ENCODE measurements around the gene CIROP.
A peak's percentile ranks its signal among the peaks of the same experiment; 100 is the strongest.

CIROP gene

GRCh38 chr14:23131482-23131881, 26.7 kb upstream of the CIROP start:
- DNase-seq (ENCODE audit: low read depth): no peak

DNA sequence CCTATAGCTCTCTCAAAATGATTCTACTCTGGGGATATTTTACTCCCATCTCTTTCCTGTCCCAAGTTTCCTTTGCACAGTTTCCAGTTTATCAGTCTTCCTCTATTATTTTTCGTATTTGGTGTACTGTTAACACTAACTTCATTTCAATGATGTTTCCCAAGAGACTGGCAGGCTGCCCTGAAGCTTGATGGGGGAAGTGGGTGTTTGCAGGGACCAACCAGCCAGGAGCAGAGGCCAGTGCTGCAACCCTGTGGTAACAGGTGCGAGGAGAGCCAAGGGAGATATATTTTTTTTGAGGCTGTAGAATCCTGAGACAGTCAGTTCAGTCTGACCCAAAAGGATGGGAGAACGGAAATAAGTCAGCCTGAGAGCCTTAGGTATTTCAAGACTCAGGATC, 26.1 kb upstream of the CIROP start:
- DNase-seq (ENCODE audit: low read depth): no peak

DNA sequence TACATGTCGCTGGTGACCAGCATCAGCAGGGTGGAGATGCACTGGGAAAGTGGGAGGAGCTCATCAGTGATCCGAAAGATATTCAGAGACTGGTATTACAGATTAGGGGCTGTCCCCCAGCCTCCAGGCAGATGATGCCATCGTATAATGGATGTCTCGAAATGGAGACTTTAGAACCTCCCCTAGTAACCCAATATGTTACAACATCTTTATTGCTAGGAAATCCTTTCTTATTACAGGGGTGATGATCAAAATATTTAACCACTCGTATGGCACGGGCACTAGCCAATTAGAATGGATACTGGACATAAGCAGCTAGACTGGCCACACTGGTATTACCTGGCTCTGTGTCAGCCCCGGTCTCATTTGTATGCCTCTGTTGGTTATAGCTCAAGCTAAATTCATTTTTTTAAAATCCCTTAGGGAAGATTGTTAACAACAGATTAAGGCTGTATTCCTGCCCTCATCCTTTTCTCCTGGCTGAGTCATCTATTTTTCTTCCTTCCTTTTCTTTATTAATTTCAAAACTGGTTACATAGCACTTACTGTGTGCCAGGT, 25.0 kb upstream of the CIROP start:
- no peak for DNase-seq (ENCODE audit: low read depth)

- DNase-seq (ENCODE audit: low read depth): no peak
Observed at GRCh38 chr14:23128969-23129758, 24.4 kb upstream of the CIROP start.

GRCh38 chr14:23127861-23128260, 23.1 kb upstream of the CIROP start:
- DNase-seq (ENCODE audit: low read depth): no peak

DNA sequence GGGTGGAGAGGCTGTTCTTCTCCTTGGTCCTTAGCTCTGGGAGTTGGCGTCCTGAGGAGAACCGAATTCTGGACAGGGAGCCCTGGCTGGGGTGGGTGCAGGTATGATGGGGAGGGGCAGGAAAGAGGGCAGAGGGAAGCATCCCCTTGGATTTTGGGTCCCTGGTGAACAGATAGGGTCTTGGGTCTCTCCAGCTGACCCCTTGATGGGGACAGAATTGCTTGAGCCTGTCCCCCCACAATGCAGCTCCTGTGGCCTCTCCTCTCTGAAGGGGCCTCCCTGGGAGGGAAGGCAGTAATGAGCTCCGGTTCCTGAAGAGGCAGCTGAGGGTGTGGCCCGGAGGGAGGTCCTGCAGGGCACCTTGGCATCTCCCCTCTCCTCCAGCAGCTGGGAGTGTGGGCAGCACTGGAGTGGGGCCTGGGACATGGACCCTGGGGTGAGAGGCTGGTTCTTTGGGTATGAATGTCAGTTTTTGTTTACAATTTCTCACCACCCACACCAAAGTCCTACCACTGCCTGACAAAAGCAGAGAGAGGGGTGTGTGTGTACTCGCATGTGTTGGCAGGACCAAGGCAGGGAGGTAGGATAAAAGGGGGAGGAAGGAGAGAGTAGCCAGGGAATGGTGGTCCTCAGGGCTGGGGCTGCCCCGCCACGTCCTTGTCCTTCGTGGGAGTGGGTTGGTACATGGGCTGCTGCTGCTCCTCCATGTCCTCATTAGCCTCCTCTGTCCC, 21.9 kb upstream of the CIROP start:
- no peak for DNase-seq (ENCODE audit: low read depth)

DNA sequence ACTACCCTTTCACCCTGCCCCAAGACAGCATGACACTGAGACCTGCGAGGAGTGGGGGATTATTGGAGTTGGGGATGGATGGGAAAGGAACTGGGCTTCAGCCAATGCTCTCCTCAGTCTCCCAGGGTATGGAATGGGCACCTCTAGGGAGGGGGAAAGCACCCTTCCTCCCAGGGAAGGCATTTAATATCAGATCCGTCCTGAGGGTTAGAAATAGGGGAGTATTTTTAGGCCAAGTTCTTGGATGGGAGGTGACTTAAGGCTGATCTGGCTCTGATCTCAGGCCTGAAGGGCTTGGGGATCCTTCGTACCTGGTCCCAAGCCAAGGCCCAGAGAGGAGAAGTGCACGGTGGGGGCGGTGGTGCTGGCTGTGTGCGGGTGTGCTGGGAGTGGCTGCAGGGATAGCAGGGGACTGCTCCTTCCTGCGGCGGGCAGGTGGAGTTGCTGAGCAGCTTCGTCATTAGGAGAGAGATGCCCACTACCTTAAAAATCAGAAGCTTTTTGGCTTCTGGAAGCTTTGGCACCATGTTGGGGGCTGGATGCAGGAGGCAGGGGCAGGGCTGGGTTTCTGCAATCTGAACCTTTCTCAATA, 21.2 kb upstream of the CIROP start:
- no peak for DNase-seq (ENCODE audit: low read depth)

DNA sequence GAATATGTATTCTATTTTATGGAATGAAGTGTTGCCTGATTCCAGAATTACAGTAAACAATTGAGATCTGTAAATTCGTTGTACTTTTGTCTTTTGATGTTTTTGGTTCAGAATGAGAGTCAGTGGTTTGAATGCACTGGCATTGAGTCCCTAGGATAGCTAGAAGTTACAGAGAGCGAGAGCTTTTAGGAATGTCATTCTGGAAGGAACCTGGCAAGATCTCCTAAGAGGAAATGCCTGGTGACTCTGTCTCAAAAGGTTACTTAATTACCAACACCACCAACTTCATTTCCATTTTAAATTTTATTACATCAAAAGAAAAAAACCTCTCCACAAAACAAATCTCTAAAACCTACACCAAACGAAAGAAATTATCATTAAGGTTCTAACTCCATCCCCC, 20.2 kb upstream of the CIROP start:
- DNase-seq (ENCODE audit: low read depth): no peak

DNA sequence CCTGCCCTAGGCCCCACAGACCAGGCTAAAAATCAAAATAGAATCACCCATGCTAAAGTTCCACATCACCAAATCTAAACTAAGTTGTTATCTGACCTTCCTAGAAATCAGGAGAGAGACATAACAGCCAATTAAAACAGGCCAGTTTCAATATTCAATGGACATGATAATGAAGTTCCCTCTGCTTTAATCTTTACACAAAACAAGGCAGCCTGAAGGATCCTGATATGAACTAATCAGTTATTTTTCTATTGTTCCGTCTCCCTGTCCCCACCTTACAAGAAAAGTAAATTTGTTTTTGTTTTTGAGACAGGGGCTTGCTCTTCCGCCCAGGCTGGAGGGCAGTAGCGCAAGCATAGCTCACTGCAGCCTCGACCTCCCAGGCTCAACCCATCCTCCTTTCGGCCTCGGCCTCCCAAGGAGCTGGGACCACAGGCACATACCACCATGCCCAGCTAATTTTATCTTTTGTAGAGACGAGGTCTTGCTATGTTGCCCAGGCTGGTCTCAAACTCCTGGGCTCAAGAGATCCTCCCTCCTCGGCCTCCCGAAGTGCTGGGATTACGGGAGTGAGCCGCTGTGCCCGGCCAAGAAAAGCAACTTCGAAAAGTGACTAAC, 19.7 kb upstream of the CIROP start:
- no peak for DNase-seq (ENCODE audit: low read depth)

DNA sequence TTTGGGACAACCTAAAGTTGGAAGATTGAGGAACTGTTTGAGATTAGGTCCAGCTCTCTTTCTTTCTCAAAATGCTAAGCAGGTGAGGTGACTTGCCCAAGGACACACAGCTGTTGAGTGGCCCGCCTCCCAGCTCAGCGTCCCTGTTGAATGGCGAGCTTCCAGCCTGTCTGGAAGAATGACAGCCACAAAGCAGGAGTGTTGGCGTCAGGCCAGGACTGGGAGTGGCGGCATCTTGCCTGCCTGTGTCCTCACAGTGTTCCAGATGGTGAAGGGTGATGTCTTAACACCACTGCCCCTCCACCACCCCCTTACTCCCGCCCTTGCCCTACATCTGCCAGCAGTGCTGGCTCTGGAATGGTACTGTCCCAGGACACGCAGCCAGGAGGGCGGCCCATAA, 18.6 kb upstream of the CIROP start:
- no peak for DNase-seq (ENCODE audit: low read depth)

DNA sequence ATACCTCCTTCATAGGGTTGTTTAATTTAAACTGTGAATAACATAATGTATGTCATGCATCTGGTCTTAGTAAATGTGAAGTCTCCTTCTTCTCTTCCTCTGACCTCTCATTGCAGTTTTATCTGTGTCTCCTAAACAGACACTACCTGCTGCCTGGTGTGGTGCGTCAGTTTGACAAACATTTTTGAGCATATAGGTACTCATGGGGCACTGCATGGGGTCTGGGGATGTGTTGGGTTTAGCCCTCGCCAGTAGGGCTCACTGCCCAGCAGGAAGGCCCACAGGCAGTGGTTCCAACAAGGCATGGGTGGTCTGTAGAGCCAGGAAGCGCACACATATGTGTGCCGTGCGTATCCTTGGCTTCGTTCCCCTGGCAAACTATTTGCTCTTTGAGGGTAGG, 17.3 kb upstream of the CIROP start:
- DNase-seq (ENCODE audit: low read depth): no peak

- no peak for DNase-seq (ENCODE audit: low read depth)
Observed at GRCh38 chr14:23121361-23121771, 16.6 kb upstream of the CIROP start.

GRCh38 chr14:23120541-23121251, 15.9 kb upstream of the CIROP start:
- DNase-seq (ENCODE audit: low read depth): peak; percentile 63

- no peak for DNase-seq (ENCODE audit: low read depth)
Observed at GRCh38 chr14:23119363-23120327, 14.9 kb upstream of the CIROP start.

- no peak for DNase-seq (ENCODE audit: low read depth)
Observed at GRCh38 chr14:23118506-23119362, 13.9 kb upstream of the CIROP start, which contains the start of gene CEBPE. Gene CEBPE, minus strand, starts transcription at chr14:23119255. Its CDS starts 164 bp downstream, at chr14:23119091.

DNA sequence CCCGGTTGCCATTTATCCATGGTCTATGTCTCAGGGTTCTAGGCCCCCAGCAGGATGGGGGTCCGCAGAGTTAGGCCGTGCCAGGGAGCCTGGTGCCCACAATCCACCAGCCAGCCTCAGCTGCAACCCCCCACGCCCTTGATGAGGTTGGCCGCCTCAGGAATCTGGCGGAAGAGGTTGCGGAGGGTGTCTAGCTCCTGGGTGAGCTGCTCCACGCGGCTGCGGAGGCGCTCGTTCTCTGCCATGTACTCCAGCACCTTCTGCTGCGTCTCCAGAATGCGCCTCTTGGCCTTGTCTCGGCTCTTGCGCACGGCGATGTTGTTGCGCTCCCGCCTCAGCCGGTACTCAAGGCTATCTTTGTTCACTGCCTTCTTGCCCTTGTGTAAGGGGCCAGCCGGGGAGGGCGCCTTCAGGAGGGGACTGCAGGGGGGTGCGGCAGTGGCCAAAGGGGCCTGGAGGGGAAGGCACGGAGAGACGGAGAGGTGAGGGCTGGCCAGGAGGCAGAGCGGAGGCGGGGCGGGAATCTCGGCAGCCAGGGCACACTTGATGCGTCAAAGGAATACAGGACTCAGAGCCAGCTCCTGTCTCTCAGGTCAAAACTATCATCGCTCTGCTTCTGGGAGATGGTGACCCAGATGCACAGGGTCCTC, 12.7 kb upstream of the CIROP start:
- DNase-seq (ENCODE audit: low read depth): no peak

DNA sequence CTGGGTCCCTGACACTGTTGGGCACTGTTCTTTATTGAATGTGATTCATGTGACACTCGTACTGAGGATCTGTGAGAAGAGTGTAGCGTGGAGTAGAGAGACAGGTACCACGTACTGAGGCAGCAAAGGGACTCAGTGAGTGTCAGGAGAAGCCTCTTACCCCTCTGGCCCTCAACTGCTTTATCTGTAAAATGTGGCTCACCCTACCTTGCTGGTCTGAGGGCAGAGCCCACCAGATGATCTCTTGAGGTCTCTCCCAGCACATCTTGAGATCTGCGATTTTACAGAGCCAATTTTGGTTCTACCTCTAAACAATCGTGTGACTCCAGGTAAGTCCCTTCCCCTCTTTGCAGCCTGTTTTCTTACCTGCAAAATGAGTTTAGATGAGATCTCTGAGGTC, 11.1 kb upstream of the CIROP start:
- no peak for DNase-seq (ENCODE audit: low read depth)

DNA sequence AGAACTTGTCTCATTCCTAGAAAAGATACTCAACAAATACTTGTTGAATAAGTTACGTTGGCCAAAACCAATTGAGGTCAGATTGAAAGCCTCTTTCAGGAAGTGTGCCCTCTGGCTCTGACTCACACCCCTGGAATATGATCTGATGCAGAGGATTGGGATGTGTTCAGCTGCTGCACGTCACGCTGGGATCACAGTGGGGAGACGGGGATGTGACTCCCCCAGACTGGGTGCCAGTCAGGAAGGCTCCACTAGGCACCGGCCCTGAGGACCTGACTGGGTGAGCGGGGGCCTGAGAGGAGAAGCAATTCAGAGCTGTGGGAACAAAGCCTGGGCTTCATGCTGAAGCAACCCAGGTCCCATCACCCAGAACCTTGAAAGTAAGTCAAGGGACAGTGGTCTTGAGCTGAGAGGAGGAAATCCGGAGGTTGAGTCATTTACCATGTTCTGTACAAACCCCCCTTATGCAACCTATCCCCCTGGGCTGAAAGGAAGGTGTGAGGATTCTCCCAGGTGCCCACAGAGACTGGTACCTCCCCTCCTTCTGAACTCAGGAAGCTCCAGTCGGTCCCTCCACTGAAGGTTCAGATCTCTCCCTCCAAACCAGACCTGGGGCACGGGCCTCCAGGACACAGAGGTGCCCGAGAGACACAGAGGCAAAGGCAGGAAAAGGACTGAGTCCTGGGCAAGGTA, 10.4 kb upstream of the CIROP start:
- no peak for DNase-seq (ENCODE audit: low read depth)

All from activated T-helper 9 cell treated with anti-CD3 and anti-CD28 coated beads, Interleukin-2, amount 50 U/mL, for 16 hours (primary cell).